GM18502 (cell line): ENCODE data around the gene NOD1.

Experiments used
- ATAC-seq: cut with Tn5 transposase; IDR thresholded peaks from one replicate; pipeline ENCODE4 v1.9.1; 2021; ENCODE audit warnings: mild to moderate bottlenecking; ENCODE audit not compliant: unreplicated experiment, poor library complexity

Gene NOD1

GRCh38 chr7:30379741-30380140 lies 98.8 kb downstream of the NOD1 start:
- ATAC-seq, result no peak

GRCh38 chr7:30379131-30379530 lies 99.5 kb downstream of the NOD1 start:
- no peak for ATAC-seq

- no peak for ATAC-seq
Observed at GRCh38 chr7:30378275-30378674, 100.3 kb downstream of the NOD1 start.
